GM21619 (cell line): ENCODE measurements around the gene BDKRB2.

Experiments
- ATAC-seq: cut with Tn5 transposase; IDR thresholded peaks from one replicate; pipeline ENCODE4 v1.9.1; 2021; ENCODE audit not compliant: unreplicated experiment

The BDKRB2 gene

GRCh38 chr14:96176275-96176674 is 28.4 kb upstream of the BDKRB2 start:
- no peak for ATAC-seq

GRCh38 chr14:96176811-96177211 is 27.8 kb upstream of the BDKRB2 start:
- no peak for ATAC-seq

GRCh38 chr14:96177766-96178375 is 26.8 kb upstream of the BDKRB2 start:
- ATAC-seq, result peak; percentile 59

- ATAC-seq, result no peak
These were observed 25.9 kb upstream of the BDKRB2 start for GRCh38 chr14:96178461-96179321.

GRCh38 chr14:96180043-96180874 is 24.4 kb upstream of the BDKRB2 start:
- no peak for ATAC-seq

- ATAC-seq, result no peak
These were observed 23.2 kb upstream of the BDKRB2 start for GRCh38 chr14:96181186-96182056.

- ATAC-seq, result no peak
These were observed 22.1 kb upstream of the BDKRB2 start for GRCh38 chr14:96182546-96182945.

GRCh38 chr14:96184737-96185136 is 19.9 kb upstream of the BDKRB2 start:
- no peak for ATAC-seq

GRCh38 chr14:96187216-96188031 is 17.2 kb upstream of the BDKRB2 start:
- ATAC-seq, result no peak

GRCh38 chr14:96189281-96189711 is 15.3 kb upstream of the BDKRB2 start:
- peak; percentile 51 for ATAC-seq

GRCh38 chr14:96191353-96191752 is 13.3 kb upstream of the BDKRB2 start:
- ATAC-seq, result no peak

GRCh38 chr14:96191841-96192462 is 12.7 kb upstream of the BDKRB2 start:
- ATAC-seq, result no peak

- no peak for ATAC-seq
These were observed 11.4 kb upstream of the BDKRB2 start for GRCh38 chr14:96192975-96193805.

GRCh38 chr14:96194262-96194656 is 10.4 kb upstream of the BDKRB2 start:
- ATAC-seq, result no peak

GRCh38 chr14:96194657-96195431 is 9.8 kb upstream of the BDKRB2 start:
- ATAC-seq, result no peak

GRCh38 chr14:96195441-96196081 is 9.1 kb upstream of the BDKRB2 start:
- no peak for ATAC-seq

- no peak for ATAC-seq
These were observed 7.3 kb upstream of the BDKRB2 start for GRCh38 chr14:96197163-96197852.
